Stomach (tissue), 9 donors: ENCODE results near the gene AK2. TPM values are rescaled to one million over a fixed set of nuclear protein-coding genes. Genes with fewer than 3 reads are reported as not detected.

ENCODE experiments used
- DNase-seq, 2 donors: peaks; one replicate each; pipeline versions ENCODE4 v3.0.0 to v3.0.0-alpha.2; 2013 to 2019
- H3K27ac ChIP-seq, 5 donors: fragments of 200-600 bp in 4 of 5; sonication (generic) in 4 of 5; one replicate each; pipeline ENCODE4 v1.5.1; 2013 to 2019; ENCODE audit warnings: mild to moderate bottlenecking in 1 of 5, moderate library complexity in 1 of 5
- H3K27me3 ChIP-seq, 3 donors: fragments of 200-600 bp; sonication (generic); one replicate each; pipeline ENCODE4 v1.5.1; 2017 to 2019; ENCODE audit warnings: mixed run types in 1 of 3
- H3K36me3 ChIP-seq, 4 donors: fragments of 200-600 bp; sonication (generic); 1 replicate in 3 of 4; 2 replicates in 1 of 4; pipeline ENCODE4 v1.5.1; 2016 to 2019
- H3K4me1 ChIP-seq, 4 donors: fragments of 200-600 bp; sonication (generic); one replicate each; pipeline ENCODE4 v1.5.1; 2016 to 2019
- H3K4me3 ChIP-seq, 4 donors: fragments of 200-600 bp; sonication (generic) in 3 of 4; one replicate each; pipeline ENCODE4 v1.5.1; 2016 to 2019; ENCODE audit warnings: mild to moderate bottlenecking in 1 of 4
- H3K9me3 ChIP-seq, 4 donors: fragments of 200-600 bp; sonication (generic); one replicate each; pipeline ENCODE4 v1.5.1; 2016 to 2019
- EP300 ChIP-seq: sonication (generic); formaldehyde crosslinking; IDR thresholded peaks from one replicate; pipeline ENCODE4 v1.6.1; 2017; ENCODE audit warnings: antibody characterized with exemption
- POLR2A ChIP-seq, 4 donors: fragments of 450-650 bp; IDR thresholded peaks; one replicate each; pipeline ENCODE4 v1.6.1; 2016; ENCODE audit warnings: antibody characterized with exemption in 4 of 4, control low read depth in 2 of 4, mild to moderate bottlenecking in 1 of 4, moderate library complexity in 1 of 4
- POLR2AphosphoS5 ChIP-seq, 3 donors: sonication (generic); formaldehyde crosslinking; IDR thresholded peaks; one replicate each; pipeline ENCODE4 v1.6.1; 2016; ENCODE audit warnings: antibody characterized with exemption in 3 of 3
- WGBS, 5 donors: extraction: QIAGEN DNeasy Blood & Tissue Kit in 3 of 5; methylation state at CpG; one replicate each; pipeline versions ENCODE4 v1.1.5 to v1.1.7; 2013 to 2018; 5-methylcytosine and 5-hydroxymethylcytosine counted together
- intact Hi-C: fragments of 100-400 bp; cut with DNase I; formaldehyde crosslinking; loops from one replicate; pipeline ENCODE4 v1.15.1; 2023; ENCODE audit warnings: low total_unique reads
- polyA plus RNA-seq, 3 donors: library from polyadenylated mRNA; stranded (reverse); fragments of 200-250 nt; gene quantifications; one replicate each; pipeline ENCODE4 v1.2.3, GENCODE V29; 2013
- total RNA-seq, 5 donors: library from RNA; depleted of rRNA; stranded (reverse); fragments of >200 nt; gene quantifications; one replicate each; pipeline versions ENCODE4 v1.1.0 to v1.2.3, GENCODE V29; 2014 to 2016
- TF ChIP-seq, protein P1 (sequence below), 7 experiments: fragments of 450-650 bp in 4 of 7; fragments of 200-600 bp in 3 of 7; sonication (generic) in 3 of 7; IDR thresholded peaks; one replicate each; pipeline ENCODE4 v1.5.1; 2016 to 2019; ENCODE audit warnings: antibody characterized with exemption in 7 of 7, control low read depth in 2 of 7, mild to moderate bottlenecking in 1 of 7
- donor health status: healthy with polysubstance abuse.
- donor health status: Bipolar disorder and iron deficiency.
- donor health status: healthy.

Gene AK2
- total and polyA plus RNA-seq, 8 donors = 71.0 to 263 (median 115) TPM

DNA sequence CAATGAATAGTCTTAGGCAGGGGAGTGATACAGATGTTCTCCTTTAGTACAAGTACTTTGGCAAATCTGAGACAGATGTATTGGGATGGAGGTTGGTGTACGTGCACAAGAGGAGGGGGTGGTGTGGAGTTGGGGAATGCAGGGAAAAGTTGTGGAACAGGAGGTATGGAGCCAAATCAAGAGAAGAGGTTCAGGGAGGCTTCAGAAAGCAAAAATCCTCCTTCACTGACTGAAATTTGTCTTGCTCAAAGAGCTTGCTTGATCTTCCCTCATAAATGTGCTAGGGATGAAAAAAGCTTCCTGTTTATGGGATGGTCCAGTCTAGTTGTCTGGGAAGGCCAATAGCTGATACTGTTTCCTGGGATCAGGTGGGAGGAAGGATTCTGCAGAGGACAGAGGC lies 77.9 kb downstream of the AK2 start:
- TF ChIP-seq, protein P1, sequence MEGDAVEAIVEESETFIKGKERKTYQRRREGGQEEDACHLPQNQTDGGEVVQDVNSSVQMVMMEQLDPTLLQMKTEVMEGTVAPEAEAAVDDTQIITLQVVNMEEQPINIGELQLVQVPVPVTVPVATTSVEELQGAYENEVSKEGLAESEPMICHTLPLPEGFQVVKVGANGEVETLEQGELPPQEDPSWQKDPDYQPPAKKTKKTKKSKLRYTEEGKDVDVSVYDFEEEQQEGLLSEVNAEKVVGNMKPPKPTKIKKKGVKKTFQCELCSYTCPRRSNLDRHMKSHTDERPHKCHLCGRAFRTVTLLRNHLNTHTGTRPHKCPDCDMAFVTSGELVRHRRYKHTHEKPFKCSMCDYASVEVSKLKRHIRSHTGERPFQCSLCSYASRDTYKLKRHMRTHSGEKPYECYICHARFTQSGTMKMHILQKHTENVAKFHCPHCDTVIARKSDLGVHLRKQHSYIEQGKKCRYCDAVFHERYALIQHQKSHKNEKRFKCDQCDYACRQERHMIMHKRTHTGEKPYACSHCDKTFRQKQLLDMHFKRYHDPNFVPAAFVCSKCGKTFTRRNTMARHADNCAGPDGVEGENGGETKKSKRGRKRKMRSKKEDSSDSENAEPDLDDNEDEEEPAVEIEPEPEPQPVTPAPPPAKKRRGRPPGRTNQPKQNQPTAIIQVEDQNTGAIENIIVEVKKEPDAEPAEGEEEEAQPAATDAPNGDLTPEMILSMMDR (IDR thresholded peaks at IDR 0.05) = no peak
- TF ChIP-seq POLR2AphosphoS5 (IDR thresholded peaks at IDR 0.05) = no peak
- no peak for TF ChIP-seq POLR2A (IDR thresholded peaks at IDR 0.05)
- TF ChIP-seq EP300 = no peak
- WGBS, 5 donors = 76 to 91% (median 89%) methylated on average over 1 of the region's 1 CpG
- DNase-seq = no peak
- intact Hi-C loops = no loop called here
- peaks cover 0 to 3% (median 0%) of the 10 kb centered on the region in 4 donors for H3K36me3 ChIP-seq
- H3K4me3 ChIP-seq = no peak overlapping the region
- H3K9me3 ChIP-seq = no peaks in the 10 kb centered on the region
- H3K4me1 ChIP-seq = peaks cover 11 to 38% (median 34%) of the 10 kb centered on the region in 4 donors
- no peaks in the 10 kb centered on the region for H3K27me3 ChIP-seq
- H3K27ac ChIP-seq = no peak overlapping the region

Other genes starting within 250 kb of the AK2 start
- gene YARS1, start 219.5 kb downstream of the AK2 start, total RNA-seq = 10 to 100 TPM; 26.9 to 99.1 (median 64.4) TPM
- 10 to 100 TPM; 44.5 to 53.0 (median 47.8) TPM for gene YARS1, start 219.5 kb downstream of the AK2 start, polyA plus RNA-seq
- gene S100PBP, start 219.2 kb downstream of the AK2 start, total RNA-seq = 100 to 1,000 TPM in 1 of 5 donors, 10 to 100 TPM in 3, 1 to 10 TPM in 1; 2.9 to 253 (median 40.6) TPM
- 1 to 10 TPM; 5.7 to 9.3 (median 6.7) TPM for gene S100PBP, start 219.2 kb downstream of the AK2 start, polyA plus RNA-seq
- 10 to 100 TPM in 2 of 5 donors, 1 to 10 TPM in 1, under 1 TPM in 1, not detected in 1; 0.89 to 21.0 (median 6.9) TPM for gene FNDC5, start 166.0 kb downstream of the AK2 start, total RNA-seq
- gene FNDC5, start 166.0 kb downstream of the AK2 start, polyA plus RNA-seq = 1 to 10 TPM; 2.0 to 9.9 (median 6.7) TPM
- 1 to 10 TPM in 1 of 5 donors, not detected in 4; 4.9 TPM for gene HPCA, start 150.4 kb downstream of the AK2 start, total RNA-seq
- under 1 TPM in 2 of 3 donors, not detected in 1; 0.30 to 0.75 TPM for gene HPCA, start 150.4 kb downstream of the AK2 start, polyA plus RNA-seq
- 100 to 1,000 TPM in 3 of 5 donors, 10 to 100 TPM in 2; 34.9 to 408 (median 195) TPM for gene TMEM54, start 135.5 kb downstream of the AK2 start, total RNA-seq
- 100 to 1,000 TPM; 104 to 249 (median 122) TPM for gene TMEM54, start 135.5 kb downstream of the AK2 start, polyA plus RNA-seq
- 10 to 100 TPM in 3 of 5 donors, 1 to 10 TPM in 1, under 1 TPM in 1; 0.58 to 29.5 (median 10.3) TPM for gene RNF19B, start 72.1 kb downstream of the AK2 start, total RNA-seq
- 10 to 100 TPM in 1 of 3 donors, 1 to 10 TPM in 2; 9.1 to 10.4 (median 9.1) TPM for gene RNF19B, start 72.1 kb downstream of the AK2 start, polyA plus RNA-seq
- 10 to 100 TPM in 2 of 5 donors, 1 to 10 TPM in 2, not detected in 1; 2.0 to 39.7 (median 6.8) TPM for gene AZIN2, start 44.3 kb upstream of the AK2 start, total RNA-seq
- gene AZIN2, start 44.3 kb upstream of the AK2 start, polyA plus RNA-seq = 1 to 10 TPM in 2 of 3 donors, under 1 TPM in 1; 0.61 to 2.0 (median 1.1) TPM
- 10 to 100 TPM in 2 of 5 donors, 1 to 10 TPM in 3; 2.0 to 18.1 (median 4.5) TPM for gene TRIM62, start 145.2 kb upstream of the AK2 start, total RNA-seq
- gene TRIM62, start 145.2 kb upstream of the AK2 start, polyA plus RNA-seq = 1 to 10 TPM in 2 of 3 donors, under 1 TPM in 1; 0.76 to 3.2 (median 3.1) TPM
- 10 to 100 TPM in 1 of 5 donors, 1 to 10 TPM in 4; 1.3 to 49.8 (median 1.8) TPM for gene ZNF362, start 219.6 kb upstream of the AK2 start, total RNA-seq
- gene ZNF362, start 219.6 kb upstream of the AK2 start, polyA plus RNA-seq = 10 to 100 TPM; 10.1 to 12.6 (median 11.8) TPM